SK-N-MC (cell line): ENCODE measurements around the gene TMEM69.

Experiments
- EZH2 ChIP-seq: fragments of 200-600 bp; sonication (generic); IDR thresholded peaks from one replicate; pipeline ENCODE4 v1.6.1; 2017; ENCODE audit warnings: antibody characterized with exemption
- POLR2AphosphoS5 ChIP-seq: IDR thresholded peaks from 2 replicates; pipeline ENCODE4 v1.6.1; 2012; ENCODE audit warnings: mild to moderate bottlenecking, low read depth, low read length, borderline replicate concordance

- TF ChIP-seq POLR2AphosphoS5 (no peak), EZH2 (no peak)
Measured at GRCh38 chr1:45669379-45669778, 18.6 kb upstream of the TMEM69 start.
